Measurements from ENCODE around the gene SPATA31E1.
"Not testable (repeated sequence)": the region's sequence is repeated elsewhere in the genome, so short reads cannot be mapped to it uniquely, and the experiment has no call there.

The SPATA31E1 gene

DNA sequence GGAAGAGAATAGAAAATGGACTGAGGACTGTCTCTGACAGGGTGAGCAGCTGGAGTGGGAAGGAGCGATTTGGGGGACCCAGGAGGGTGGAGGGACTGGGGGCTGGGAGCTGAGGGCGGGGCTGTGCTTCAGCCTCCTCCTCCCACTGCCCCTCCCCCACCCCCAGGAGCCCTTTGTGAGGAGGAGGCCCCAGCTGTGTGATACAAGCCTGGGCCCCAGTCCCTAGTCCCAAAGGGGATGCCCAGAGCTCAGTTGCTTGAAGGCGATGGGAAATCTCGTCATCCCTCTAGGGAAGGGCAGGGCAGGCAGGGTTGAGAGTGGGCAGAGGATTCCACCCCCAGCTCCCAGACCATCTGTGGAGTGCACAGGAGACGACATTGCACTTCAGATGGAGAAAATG is at the start of gene SPATA31E1:
TSS of gene SPATA31E1 (plus strand) at position 251 of the 400 bp plus-strand sequence. CDS start at position 266, 15 bp downstream.
- no peak for DNase-seq (ENCODE audit: low read depth)

DNA sequence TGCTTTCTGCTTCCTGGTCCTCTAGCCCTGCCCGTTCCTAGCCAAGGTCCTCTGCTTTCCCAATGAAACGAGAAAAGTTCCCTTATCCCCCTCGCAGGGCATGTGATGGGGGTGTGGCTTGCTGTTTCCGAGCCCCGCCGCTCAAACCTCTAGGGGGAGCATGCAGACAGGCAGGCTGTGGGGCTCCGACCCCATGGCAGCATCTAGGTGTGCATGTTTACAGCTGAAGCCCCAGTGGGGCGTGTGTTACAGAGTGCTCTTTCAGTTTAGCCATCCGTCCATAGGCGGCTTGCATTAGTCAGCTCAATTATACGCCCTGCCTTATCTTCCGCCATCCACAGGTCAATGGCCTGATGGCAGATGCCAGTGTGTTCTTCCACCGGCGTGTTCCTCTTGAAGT is 48.3 kb upstream of the SPATA31E1 start:
- no peak for DNase-seq (ENCODE audit: low read depth)

DNA sequence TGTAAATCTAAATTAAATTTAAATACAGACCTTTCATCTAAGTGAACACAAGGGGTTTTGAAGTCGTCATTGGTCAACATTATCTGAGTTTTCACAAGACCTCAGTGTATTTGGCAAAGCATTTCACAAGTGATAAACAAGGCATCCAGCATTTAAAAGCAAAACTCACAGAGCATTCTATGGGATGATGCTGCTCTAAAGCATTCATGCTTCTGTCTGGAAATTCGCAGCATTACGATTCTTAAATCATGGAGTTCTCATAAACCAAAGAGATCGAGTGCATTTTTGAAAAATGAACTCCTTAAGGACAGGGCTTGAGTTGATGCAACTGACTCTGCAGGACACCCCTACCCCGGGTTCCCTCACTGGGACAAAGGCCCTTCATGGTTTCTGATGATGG is 46.1 kb upstream of the SPATA31E1 start:
- DNase-seq (ENCODE audit: low read depth): no peak

DNA sequence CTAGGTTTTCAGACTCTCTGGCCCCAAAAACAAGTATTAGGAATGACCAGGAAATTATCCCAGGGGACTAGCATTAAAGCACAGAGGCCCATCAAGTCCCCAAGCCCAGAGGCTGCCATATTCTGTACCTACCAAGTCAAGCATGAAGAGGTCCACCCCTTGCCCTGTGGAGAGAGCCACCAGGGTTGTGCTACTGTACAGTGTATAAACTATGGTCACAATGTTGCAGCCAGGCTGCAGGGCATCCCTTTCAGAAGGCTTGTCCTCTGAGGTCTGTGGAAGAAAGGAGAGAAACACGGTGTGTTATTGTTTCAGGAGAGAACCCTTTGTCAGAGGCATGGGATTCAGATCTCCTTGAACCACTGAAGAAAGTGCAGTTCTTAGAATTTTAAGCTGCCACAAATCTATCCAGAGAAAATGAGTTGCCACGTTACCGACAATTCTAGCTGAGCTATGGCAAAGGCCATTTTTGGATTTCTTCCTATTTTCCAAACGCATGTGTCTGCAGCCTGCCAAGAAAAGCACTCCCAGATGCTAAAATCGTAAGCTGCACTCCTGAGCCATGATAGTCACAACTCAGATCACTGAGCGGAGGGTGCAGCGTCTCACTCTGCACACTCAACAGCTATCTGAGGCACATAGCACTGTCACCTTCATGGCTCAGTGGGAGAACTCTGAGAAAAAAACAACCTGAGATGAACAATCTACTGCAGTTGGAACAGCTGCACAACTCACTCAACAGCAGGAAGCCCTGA is 45.5 kb upstream of the SPATA31E1 start:
- no peak for DNase-seq (ENCODE audit: low read depth)

DNA sequence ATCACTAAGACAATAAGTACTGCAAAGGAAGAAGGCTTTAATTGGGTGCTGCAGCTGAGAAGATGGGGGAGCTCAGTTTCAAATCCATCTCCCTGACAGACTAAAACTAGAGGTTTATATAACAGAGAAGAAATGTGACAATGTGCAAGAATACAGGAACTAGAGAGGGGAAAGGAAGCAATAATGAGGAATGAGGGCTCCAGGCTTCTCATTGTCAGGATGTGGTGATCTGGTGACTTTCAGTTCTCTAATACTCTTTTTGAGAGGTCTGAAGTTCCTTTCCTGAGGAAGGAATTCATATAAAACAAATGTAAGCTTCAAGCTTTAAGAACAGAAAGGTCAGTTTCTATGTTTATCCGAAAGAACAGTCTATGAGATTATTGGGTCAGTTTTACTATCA is 42.5 kb upstream of the SPATA31E1 start:
- no peak for DNase-seq (ENCODE audit: low read depth)

DNA sequence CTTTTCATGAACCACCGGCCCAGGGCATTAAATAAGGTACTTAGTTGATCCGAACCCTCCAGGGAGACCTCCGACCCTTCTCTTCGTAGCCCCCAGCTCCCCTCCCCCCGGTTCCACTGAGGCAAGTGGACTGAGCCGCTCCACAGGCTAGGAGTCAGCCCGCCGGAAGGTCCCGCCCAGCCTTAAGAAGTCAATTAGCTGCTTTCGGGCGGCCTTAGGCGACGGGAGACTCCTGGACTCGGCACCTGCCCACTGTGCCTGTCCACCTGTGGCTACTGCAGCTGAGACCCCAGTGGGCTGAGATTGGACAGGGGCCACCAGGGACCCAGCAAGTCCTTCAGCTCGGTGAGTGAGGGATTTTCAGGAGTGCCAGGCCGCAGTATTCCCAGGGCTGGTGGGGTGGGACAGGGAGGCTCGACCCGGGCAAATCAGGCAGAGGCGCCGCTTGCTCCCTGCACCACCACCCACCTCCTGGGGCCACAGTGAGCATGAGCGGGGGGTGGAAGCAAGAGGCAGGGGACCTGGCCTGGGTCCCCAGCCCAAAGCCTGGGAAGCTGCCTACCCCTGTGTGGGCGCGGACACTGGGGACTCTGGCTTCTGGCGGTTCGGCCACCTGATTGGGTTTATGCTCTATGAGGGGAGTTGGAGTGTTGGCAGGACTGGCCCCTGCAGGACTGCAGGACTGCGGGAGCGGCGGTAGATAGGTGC is 39.6 kb upstream of the SPATA31E1 start:
- no peak for DNase-seq (ENCODE audit: low read depth)

DNA sequence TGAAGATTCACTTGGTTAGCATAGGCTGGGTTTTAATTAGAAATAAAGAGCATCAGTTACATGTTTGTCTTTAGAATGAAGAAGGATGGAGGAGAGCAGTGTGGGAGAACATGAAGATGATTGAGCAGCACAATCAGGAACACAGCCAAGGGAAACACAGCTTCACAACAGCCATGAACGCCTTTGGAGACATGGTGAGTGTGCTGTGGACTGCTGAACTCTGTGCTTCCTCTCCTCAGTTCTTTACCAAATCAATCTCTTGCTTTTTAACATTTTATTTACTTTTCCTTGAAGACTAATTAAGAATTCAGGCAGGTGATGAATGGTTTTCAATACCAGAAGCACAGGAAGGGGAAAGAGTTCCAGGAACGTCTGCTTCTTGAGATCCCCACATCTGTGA is 38.2 kb upstream of the SPATA31E1 start:
- no peak for DNase-seq (ENCODE audit: low read depth)

DNA sequence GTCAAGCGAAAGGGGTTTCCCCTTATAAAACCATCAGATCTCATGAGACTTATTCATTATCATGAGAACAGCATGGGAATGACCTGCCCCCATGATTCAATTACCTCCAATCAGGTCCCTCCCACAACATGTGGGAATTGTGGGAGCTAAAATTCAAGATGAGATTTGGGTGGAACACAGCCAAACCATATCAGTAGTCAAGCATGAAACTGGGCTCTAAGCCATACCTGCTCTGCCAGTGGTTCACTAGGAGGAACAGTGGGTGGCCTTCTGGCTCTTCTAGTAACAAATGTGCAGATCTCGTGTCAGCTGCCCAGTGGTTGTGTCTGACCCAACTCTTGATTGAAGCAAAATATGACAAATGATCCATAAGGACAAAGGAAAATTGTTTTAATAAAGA is 34.9 kb upstream of the SPATA31E1 start:
- not testable (repeated sequence) for DNase-seq (ENCODE audit: low read depth)

DNA sequence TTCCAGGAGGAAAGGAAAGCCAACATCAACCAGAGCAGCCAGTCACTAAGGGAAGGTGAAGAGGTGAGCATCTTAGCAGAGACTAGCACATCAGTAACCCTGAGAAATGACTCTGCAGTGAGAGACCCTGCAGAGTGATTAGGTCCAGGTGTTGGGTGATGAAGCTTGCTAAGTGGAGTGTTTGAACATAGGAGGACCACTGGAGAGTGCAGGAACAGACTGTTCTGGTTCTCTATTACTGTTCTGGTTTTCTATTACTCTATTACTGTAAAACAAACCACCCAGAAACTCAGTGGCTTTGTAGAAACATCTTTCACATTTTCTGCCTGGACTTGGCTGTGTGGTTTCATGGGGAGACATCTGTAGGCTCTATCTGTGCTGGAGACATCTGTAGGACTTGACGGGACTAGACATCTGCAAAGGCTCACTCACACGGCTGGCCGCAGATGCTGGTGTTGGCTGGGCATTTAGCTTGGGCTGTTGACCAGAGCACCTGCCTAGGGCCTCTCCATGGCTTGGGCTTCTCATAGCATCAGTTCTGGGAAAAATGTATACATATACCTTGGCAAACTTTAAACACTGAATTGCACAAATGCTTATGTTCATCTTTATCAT is 33.4 kb upstream of the SPATA31E1 start:
- DNase-seq (ENCODE audit: low read depth): no peak

DNA sequence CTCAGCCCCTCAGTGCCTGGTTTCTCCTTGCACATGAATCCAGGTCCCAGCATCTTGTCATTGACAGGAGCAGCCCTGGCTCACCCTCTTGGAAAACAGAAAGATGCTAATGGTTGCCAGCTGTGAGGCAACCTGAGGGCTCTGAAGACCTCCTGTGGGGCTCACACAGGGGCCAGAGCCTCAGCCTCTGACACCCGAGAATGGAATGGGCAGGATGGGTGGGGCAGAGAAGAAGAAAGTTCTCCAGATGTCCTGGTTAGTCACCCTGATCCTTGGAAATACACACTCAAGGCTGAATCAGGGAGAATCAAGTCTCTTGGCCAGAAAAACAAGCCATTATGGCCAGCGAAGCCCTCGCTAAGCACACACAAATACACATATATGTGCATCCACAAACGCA is 32.3 kb upstream of the SPATA31E1 start:
- no peak for DNase-seq (ENCODE audit: low read depth)

DNA sequence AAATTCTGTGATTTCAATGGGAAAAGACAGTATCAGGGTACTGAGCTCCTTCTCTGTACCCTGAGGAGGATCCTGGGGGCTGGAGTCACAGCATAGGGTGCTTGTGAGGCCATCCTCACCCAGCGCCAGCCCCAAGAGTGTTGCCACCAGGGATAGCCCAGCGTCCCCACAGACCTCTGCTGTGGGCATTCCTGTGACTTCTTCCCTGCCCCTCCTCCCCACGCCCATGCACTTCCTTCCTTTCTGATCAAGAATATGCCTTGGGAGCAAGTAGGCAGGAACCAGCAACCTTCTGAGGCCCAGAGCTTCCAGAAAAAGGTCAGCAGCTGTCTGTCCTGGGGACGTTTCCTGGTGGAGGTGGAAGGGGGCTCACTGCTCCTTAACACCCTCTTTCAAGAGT is 31.5 kb upstream of the SPATA31E1 start:
- DNase-seq (ENCODE audit: low read depth): not testable (repeated sequence)

DNA sequence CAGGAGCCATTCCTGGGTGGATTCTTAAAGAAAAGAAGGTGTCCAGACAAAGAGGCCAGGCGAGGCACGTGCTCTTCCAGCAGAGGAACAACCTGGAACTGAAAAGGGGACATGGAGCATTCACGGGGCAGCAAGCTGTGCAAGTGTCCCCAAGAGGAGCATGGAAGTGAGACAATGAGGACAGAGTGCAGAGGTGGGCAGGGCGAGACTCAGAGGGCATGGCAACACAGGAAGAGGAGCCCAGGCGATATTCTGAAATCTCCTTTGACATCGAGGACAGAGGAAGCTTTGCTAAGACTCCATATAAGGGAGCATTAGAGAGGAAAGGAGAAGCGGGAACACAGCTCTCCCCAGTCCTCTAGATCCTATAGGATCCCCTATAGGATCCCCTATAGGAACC is 29.4 kb upstream of the SPATA31E1 start:
- DNase-seq (ENCODE audit: low read depth): no peak

DNA sequence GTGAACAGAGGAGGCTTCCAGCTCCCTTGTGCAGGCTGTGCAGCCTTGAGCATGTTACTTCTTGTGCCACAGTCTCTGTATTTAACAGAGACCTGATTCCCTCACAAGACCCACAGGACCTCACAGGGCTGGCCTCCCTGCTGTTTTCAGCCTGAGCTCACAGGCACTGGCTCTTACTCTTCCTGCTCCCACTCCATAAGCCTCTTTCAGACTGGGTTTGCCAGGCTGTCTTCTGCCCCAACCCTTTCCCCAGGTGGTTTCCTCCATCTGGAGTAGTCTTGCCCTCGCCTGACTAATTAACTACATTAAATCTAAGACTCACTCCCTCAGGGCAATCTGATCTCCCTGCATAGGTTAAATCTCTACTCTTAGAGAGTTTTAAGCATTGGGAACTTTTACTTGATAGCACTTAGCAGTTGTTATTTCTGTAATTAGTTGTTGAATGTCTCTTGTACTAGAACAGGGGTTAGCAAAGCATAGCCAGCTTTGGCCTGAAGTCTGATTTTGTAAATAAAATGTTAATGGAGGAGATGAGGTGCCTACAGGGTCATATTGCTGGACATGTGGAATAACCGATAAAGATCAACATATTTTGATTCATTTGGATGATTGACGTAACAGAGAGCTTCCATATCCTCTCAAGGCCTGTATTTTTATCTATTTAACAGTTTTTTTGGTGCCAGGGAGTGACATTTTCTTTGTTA is 28.6 kb upstream of the SPATA31E1 start:
- DNase-seq (ENCODE audit: low read depth): no peak

DNA sequence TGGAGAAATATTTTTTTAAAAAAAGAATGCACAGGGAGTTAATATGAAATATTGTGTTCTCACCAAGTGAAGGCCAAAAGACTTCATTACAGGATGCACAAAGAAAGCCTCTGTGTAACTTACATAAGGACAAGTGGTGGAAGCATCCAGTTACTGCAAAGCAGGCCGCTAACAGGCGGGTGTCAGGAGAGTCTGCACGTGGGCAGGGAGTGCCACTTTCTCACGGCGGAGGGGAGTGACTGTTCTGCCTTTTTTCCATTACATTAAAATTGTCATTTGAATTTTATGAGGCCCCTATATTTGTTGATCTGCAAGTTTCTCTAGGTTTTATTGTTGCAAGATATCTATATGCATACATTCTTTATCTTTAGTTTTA is 28.1 kb upstream of the SPATA31E1 start:
- DNase-seq (ENCODE audit: low read depth): no peak

DNA sequence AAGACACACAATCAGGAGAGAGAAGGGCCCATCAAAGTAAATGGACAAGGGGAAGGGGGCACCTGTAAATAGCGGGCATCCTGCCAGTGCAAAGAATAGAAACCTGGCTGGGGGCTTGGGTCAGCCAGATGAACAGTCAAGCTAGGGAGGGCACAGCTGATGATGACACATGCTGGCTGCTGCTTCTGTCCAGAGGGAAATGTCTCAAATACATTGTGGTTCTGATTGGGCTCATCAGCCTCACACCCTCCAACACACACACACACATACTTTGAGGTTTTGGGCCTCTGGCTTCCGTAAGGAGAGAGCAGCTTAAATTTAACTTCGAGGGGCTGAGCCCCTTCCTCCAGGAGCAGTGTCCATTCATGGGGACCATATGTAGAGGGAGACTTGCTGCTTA is 27.6 kb upstream of the SPATA31E1 start:
- DNase-seq (ENCODE audit: low read depth): no peak

DNA sequence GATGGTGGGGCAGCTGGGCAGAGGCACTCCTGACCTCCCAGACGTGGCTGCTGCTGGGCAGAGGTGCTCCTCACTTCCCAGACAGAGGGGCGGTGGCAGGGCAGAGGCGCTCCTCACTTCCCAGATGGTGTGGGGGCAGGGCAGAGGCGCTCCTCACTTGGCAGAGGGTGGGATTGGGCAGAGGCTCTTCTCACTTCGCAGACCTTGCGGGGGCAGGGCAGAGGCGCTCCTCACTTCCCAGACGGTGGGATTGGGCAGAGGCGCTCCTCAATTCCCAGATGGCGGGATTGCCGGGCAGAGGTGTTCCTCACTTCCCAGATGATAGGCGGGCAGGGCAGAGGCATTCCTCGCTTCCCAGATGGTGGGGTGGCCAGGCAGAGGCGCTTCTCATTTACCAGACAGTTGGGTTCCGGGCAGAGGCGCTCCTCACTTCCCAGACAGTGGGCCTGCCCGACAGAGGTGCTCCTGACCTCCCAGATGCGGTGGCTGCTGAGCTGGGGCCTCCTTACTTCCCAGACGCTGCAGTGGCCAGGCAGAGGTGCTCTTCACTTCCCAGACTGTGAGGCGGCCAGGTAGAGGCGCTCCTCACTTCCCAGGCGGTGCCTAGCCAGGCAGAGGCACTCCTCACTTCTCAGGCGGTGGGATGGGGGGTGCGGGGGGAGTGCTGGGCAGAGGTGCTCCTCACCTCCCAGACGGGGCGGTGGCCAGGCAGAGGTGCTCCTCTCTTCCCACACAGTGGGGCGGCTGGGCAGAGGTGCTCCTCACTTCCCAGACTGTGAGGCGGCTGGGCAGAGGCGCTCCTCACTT is 25.3 kb upstream of the SPATA31E1 start:
- no peak for DNase-seq (ENCODE audit: low read depth)

DNA sequence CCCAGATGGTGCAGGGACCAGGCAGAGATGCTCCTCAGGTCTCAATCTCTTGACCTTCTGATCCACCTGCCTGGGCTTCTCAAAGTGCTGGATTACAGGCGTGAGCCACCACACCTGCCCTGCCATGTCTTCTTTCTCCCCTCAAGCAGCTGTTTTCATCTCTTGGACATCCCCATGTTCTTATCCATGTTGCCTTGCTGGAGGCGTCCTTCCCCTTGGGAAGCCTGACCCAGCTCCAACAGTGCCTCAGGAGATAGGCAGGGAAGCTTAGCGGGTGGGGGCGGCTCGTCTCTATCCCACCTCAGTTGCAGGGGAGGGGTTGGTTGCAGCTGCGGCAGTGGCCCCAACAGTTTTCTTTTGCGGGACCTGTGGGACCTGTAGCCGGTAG is 24.7 kb upstream of the SPATA31E1 start:
- DNase-seq (ENCODE audit: low read depth): no peak

DNA sequence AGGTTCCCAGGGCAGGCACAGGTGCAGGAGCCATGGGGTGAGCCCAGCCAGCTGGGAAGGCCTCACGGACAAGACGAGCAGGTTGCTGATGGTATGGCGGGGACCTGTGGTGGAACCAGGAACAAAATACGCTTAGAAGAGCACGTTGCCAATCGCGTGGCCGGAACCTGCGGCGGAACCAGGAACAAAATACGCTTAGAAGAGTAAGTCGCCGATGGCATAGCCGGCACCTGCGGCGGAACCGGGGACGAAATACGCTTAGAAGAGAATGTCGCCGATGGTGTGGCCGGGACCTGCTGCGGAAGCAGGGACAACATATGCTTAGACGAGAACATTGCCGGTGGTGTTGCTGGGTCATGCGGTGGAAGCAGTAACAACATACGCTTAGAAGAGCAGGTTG is 23.5 kb upstream of the SPATA31E1 start:
- DNase-seq (ENCODE audit: low read depth): no peak

DNA sequence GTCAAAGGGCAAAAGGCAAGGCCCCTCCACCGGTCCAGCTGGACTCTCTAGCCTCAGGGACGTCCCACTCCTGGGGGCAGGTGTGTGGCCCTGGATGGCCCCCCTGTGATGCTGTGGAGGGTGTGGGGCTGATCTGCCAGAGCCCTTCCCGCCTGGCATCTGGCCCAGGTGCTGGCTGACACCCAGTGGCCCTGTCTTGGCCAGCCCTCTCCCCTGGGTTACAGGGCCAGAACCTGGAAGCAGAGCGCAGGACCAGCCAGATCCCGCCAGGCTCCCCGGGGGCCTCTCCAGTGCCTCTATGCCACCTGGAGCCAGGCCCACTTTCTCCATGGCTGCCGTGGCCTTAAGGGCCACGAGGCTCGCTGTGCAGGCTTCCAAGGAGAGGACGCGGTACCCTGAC is 22.9 kb upstream of the SPATA31E1 start:
- DNase-seq (ENCODE audit: low read depth): no peak

DNA sequence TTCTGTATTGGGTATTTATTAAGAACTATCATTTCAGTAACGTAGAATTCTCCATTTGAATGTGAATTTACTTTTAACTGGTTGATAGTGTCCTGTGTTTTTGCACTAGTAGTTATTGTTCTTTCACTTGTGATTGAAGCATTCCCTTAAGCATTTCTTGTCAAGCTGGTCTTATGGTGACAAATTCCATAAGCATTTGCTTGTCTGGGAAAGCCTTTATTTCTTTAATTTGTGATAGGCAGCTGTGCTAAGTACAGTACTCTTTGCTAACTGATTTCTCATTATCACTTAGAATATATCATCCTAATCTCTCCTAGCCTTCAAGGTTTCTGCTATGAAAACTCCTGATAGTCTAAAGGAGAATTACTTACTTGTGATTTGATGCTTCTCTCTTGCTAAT is 21.3 kb upstream of the SPATA31E1 start:
- no peak for DNase-seq (ENCODE audit: low read depth)

DNA sequence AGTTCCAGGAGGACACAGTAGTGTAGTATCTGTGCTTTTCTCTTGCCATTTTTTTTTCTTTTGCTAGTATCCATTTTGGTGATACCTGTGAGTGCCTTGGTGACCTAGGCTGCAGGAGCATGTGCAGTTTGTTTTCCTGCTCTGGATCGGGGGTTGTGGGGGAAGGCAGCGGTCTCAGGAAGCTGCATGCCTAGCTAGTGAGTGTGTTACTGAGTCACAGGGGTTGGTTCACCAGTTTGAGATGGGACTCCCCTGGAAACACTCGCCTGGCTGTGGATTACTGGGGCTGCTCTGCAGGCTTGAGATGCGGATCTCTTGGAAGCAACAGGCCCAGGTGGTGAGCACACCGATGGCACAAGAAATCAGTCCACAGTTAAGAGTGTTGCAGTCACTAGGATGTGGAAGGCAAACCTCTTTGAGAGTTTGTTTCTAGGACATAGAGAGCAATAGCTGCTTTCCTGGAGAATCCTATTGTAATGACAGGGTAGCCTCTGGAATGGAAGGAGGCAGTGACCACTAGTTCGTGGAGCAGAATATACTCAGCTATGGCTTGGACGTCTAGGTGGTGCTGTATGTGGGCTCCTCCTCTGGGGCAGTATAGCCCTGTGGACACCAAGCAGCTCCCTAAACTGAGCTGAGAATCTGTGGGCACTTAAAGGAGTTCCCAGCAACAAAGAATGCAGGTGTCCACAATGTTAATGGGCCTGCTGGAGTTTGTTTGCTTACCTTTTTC is 20.0 kb upstream of the SPATA31E1 start:
- DNase-seq (ENCODE audit: low read depth): no peak
